Thymus (tissue), 11 donors: ENCODE measurements around the gene RPL5. TPM values are rescaled to one million over a fixed set of nuclear protein-coding genes. Genes with fewer than 3 reads are reported as not detected.

Experiments used
- DNase-seq, 9 donors: peaks; one replicate each; pipeline ENCODE4 v3.0.0-alpha.2; 2013; ENCODE audit warnings: low spot score in 9 of 9, low read depth in 6 of 9, missing footprints in 1 of 9
- H3K27ac ChIP-seq, 2 donors: one replicate each; pipeline ENCODE4 v1.5.1; 2013; ENCODE audit warnings: control low read depth in 1 of 2, low read depth in 1 of 2, low read length in 1 of 2, mild to moderate bottlenecking in 1 of 2, moderate library complexity in 1 of 2
- H3K27me3 ChIP-seq, 2 donors: one replicate each; pipeline ENCODE4 v1.5.1; 2013; ENCODE audit warnings: low read length in 1 of 2; ENCODE audit not compliant: control insufficient read depth in 2 of 2, insufficient read depth in 1 of 2
- H3K36me3 ChIP-seq, 2 donors: one replicate each; pipeline ENCODE4 v1.5.1; 2013; ENCODE audit warnings: low read length in 1 of 2, mild to moderate bottlenecking in 1 of 2, moderate library complexity in 1 of 2; ENCODE audit not compliant: control insufficient read depth in 2 of 2, insufficient read depth in 2 of 2
- H3K4me1 ChIP-seq, 2 donors: one replicate each; pipeline ENCODE4 v1.5.1; 2013; ENCODE audit warnings: low read length in 2 of 2; ENCODE audit not compliant: control insufficient read depth in 2 of 2, insufficient read depth in 2 of 2
- H3K4me3 ChIP-seq, 2 donors: one replicate each; pipeline ENCODE4 v1.5.1; 2013; ENCODE audit warnings: low read length in 2 of 2, control low read depth in 1 of 2, mild to moderate bottlenecking in 1 of 2
- H3K9me3 ChIP-seq, 2 donors: one replicate each; pipeline ENCODE4 v1.5.1; 2013; ENCODE audit warnings: low read length in 1 of 2, mild to moderate bottlenecking in 1 of 2; ENCODE audit not compliant: control insufficient read depth in 2 of 2, insufficient read depth in 1 of 2
- WGBS: extraction: QIAGEN DNeasy Blood & Tissue Kit; methylation state at CpG from one replicate; pipeline ENCODE4 v1.1.7; 2013; 5-methylcytosine and 5-hydroxymethylcytosine counted together
- polyA plus RNA-seq: library from polyadenylated mRNA; stranded (reverse); fragments of 200-250 nt; gene quantifications from one replicate; pipeline ENCODE4 v1.2.3, GENCODE V29; 2013
- total RNA-seq: library from RNA; stranded (reverse); fragments of 120-200 nt; gene quantifications from one replicate; pipeline ENCODE4 v1.2.4, GENCODE V29; 2013
- donor health status: healthy.

Gene RPL5
- total and polyA plus RNA-seq, 2 donors: 2,242 to 2,759 TPM

GRCh38 chr1:92790081-92790480, 41.8 kb upstream of the RPL5 start:
- H3K4me3 ChIP-seq: no peak overlapping the region
- H3K9me3 ChIP-seq: peaks cover 0 to 6% of the 10 kb centered on the region in 2 donors
- no peaks in the 10 kb centered on the region for H3K36me3 ChIP-seq
- peaks cover 0 to 8% of the 10 kb centered on the region in 2 donors for H3K4me1 ChIP-seq
- H3K27me3 ChIP-seq: peaks cover 9 to 27% of the 10 kb centered on the region in 2 donors
- H3K27ac ChIP-seq: no peak overlapping the region
- DNase-seq: no peak

DNA sequence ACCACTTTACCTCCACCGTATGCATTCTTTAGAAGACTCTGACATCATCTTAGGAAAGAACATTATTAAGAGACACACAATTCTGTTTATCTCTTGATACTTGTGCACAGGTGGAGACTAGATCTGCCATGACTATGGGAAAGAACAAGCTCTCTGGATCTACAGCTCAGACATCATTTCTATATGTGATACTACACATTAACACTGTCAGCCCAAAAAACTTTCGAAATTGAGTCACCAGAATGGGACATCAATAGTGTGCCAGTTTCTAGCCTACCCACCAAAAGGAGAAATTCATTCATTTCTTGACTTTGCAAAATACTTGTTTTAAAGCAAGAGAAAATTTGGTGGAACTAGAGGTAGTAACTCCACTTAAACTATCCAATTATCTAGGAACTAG, 41.0 kb upstream of the RPL5 start:
- Histone ChIP-seq H3K4me1 (peaks cover 0 to under 1% of the 10 kb centered on the region in 2 donors), H3K27me3 (peaks cover 2 to 19% of the 10 kb centered on the region in 2 donors), H3K27ac (no peak overlapping the region), H3K36me3 (no peaks in the 10 kb centered on the region), H3K9me3 (no peaks in the 10 kb centered on the region), H3K4me3 (no peak overlapping the region)
- 96% methylated on average over 2 of the region's 2 CpGs for WGBS
- DNase-seq: no peak

GRCh38 chr1:92791487-92792066, 40.3 kb upstream of the RPL5 start:
- Histone ChIP-seq H3K4me3 (no peak overlapping the region), H3K36me3 (no peaks in the 10 kb centered on the region), H3K27ac (no peak overlapping the region), H3K9me3 (no peaks in the 10 kb centered on the region), H3K27me3 (peaks cover 0 to 14% of the 10 kb centered on the region in 2 donors), H3K4me1 (no peaks in the 10 kb centered on the region)
- WGBS: 75% methylated on average over 7 of the region's 7 CpGs
- no peak for DNase-seq

- H3K4me3 ChIP-seq: no peak overlapping the region
- 89% methylated on average over 3 of the region's 3 CpGs for WGBS
- H3K27ac ChIP-seq: no peak overlapping the region
These were observed 39.5 kb upstream of the RPL5 start for GRCh38 chr1:92792340-92792782.

DNA sequence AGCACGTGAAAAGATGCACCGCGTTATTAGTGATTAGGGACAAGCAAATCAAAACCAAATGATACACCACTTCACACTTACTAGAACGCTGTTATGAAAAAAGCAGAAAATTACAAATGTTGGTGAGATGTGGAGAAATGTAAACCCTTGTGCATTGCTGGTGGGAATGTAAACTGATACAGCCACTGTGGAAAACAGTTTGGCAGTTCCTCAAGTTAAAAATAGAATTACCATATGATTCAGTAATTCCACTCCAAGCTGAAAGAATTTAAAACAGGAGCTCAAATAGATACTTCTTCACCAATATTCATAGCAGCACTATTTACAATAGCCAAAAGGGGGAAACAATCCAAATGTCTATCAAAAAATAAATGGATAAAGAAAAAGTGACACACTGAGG, 36.7 kb upstream of the RPL5 start:
- H3K36me3 ChIP-seq: no peaks in the 10 kb centered on the region
- no peak for DNase-seq
- H3K4me3 ChIP-seq: no peak overlapping the region
- no peaks in the 10 kb centered on the region for H3K9me3 ChIP-seq
- H3K27me3 ChIP-seq: peaks cover 0 to 5% of the 10 kb centered on the region in 2 donors
- no peaks in the 10 kb centered on the region for H3K4me1 ChIP-seq
- H3K27ac ChIP-seq: no peak overlapping the region
- WGBS: 96% methylated on average over 4 of the region's 4 CpGs

More at GRCh38 chr1:92792340-92792782, 39.5 kb upstream of the RPL5 start:
- H3K4me1 ChIP-seq: no peaks in the 10 kb centered on the region
- DNase-seq: no peak
- peaks cover 0 to 9% of the 10 kb centered on the region in 2 donors for H3K27me3 ChIP-seq
- no peaks in the 10 kb centered on the region for H3K9me3 ChIP-seq
- no peaks in the 10 kb centered on the region for H3K36me3 ChIP-seq

DNA sequence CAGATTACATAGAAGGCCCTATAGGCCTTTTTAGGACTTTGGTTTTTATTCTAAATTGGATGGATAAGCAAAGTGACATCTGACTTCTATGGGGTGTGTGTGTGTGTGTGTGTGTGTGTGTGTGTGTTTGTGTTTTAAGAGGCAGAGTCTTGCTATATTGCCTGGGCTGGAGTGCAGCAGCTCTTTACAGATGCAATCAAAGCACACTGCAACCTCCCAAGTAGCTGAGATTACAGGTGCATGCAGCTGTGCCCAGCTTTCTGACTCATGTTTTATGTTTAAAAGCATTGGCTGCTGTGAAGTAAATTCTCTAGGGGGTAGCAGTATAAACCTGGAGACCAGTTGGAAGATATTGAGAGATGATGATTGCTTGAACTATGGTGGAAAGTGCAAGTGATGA, 34.5 kb upstream of the RPL5 start:
- no peak for DNase-seq
- H3K27ac ChIP-seq: no peak overlapping the region
- no peaks in the 10 kb centered on the region for H3K9me3 ChIP-seq
- no peaks in the 10 kb centered on the region for H3K36me3 ChIP-seq
- H3K27me3 ChIP-seq: peaks cover 0 to 5% of the 10 kb centered on the region in 2 donors
- H3K4me1 ChIP-seq: no peaks in the 10 kb centered on the region
- no peak overlapping the region for H3K4me3 ChIP-seq

DNA sequence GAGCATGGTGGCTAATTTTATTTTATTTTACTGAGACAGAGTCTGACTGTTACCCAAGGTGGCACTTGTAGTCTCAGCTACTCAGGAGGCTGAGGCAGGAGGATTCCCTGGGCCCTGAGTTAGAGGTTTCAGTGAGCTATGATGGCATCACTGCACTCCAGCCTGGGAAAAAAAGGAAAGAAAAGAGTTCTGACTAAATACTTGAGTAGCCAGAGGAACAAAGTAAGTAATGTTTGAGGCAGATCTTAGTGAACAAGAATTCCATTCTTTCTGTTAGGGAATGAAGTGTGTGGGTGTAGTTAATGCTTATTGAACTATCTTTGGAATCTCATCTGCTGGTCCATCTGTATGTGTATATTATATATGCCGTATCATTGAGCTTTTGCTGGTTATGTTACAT, 33.9 kb upstream of the RPL5 start:
- peaks cover 0 to 4% of the 10 kb centered on the region in 2 donors for H3K27me3 ChIP-seq
- no peaks in the 10 kb centered on the region for H3K4me1 ChIP-seq
- H3K4me3 ChIP-seq: no peak overlapping the region
- no peak overlapping the region for H3K27ac ChIP-seq
- DNase-seq: no peak
- no peaks in the 10 kb centered on the region for H3K9me3 ChIP-seq
- H3K36me3 ChIP-seq: no peaks in the 10 kb centered on the region
- 97% methylated on average over 1 of the region's 1 CpG for WGBS

DNA sequence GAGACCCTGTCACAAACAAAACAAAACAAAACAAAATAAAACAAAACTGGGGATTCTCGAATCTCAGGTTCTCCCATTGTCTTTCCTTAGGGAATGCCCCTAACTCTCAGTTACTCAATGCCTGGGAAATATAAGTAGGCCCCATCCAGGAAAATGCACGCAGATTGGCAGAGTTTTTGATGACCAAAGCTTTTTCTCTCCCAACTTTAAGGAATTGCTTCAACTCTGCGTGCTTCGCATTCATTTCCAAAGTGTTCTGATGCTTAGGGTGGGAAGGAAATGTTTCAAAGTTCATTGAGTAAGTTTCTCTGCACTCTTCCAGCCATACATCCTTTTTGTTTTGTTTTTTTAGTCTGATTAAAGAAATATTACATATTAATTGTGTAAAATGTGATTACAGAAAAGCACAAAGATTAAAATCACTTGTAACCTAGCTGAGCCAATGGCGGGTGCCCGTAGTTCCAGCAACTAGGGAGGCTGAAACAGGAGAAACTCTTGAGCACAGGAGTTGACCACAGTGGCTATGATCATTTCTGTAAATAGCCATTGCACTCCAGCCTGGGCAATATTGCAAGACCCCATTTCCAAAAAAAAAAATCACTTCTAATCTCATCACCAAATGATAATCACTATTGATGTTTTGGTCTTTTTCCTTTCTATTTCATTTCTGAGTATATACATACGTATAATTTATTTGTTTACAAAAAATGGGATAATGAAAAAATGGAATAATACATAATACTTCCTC, 28.5 kb upstream of the RPL5 start:
- no peak for DNase-seq
- 94% methylated on average over 7 of the region's 7 CpGs for WGBS
- peaks cover 0 to 4% of the 10 kb centered on the region in 2 donors for H3K4me1 ChIP-seq
- H3K36me3 ChIP-seq: no peaks in the 10 kb centered on the region
- H3K9me3 ChIP-seq: no peaks in the 10 kb centered on the region
- H3K27ac ChIP-seq: no peak overlapping the region
- no peaks in the 10 kb centered on the region for H3K27me3 ChIP-seq
- no peak overlapping the region for H3K4me3 ChIP-seq

DNA sequence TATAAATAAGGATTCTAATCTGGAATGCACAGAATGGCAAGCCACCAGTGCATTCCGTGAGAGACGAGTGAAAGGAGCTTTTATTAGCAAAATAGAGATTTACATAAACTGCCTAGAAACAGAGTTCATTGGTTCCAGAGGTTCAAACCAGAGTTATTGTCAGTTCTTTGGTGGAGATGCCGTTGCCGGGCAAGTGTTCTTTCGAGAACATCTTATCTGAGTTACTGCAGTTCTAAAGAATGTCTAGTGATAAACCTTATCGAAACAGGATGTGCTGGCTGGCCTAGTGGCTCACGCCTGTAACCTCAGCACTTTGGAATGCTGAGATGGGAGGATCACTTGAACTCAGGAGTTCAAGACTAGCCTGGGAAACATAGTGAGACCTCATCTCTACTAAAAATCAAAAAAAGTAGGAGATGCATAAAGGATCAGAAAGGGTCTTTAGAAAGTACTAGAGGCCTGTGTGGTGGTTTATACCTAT, 27.1 kb upstream of the RPL5 start:
- Histone ChIP-seq H3K4me3 (no peak overlapping the region), H3K9me3 (no peaks in the 10 kb centered on the region), H3K27me3 (no peaks in the 10 kb centered on the region), H3K27ac (no peak overlapping the region), H3K4me1 (peaks cover 0 to 4% of the 10 kb centered on the region in 2 donors), H3K36me3 (no peaks in the 10 kb centered on the region)
- 40% methylated on average over 7 of the region's 7 CpGs for WGBS
- peak in 2 of 9 donors; percentile 4 to 32 for DNase-seq
